ENCODE results near the gene TAS2R46. TPM values are rescaled to one million over a fixed set of nuclear protein-coding genes. Genes with fewer than 3 reads are reported as not detected.

TAS2R46 gene
- total and polyA plus RNA-seq, 2 experiments from 2014 or later, result 0.45 to 5.0 TPM

GRCh38 chr12:11092128-11092527 is 30.0 kb upstream of the TAS2R46 start, which contains the start of gene TAS2R43 (continued):
- TF ChIP-seq CREB1 (CRISPR knock-in tag; IDR thresholded peaks at IDR 0.05; ENCODE audit: low read depth) (no peak), ZNF331 (CRISPR knock-in tag; IDR thresholded peaks at IDR 0.05; ENCODE audit: low read depth) (no peak), NANOG (IDR thresholded peaks at IDR 0.05; ENCODE audit: borderline replicate concordance) (no peak)

DNA sequence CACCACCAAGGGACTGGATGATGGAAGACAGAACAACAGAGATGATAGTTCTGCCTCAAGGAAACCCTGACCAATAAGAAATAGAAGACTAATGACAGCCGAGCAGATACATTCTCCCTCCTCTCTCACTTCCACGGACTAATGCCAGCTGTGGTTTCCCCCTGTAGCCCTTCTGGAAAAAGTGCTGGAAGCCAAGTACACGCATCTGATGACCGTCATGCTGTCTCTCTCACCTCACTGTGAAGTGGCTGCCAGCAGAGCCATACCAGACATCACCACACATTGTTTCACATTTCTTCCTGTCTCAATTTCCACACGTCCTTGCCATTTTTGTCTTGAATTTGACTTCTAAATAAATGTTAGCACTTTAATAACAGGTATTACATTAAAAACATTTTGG is 27.2 kb upstream of the TAS2R46 start:
- no peak overlapping the region for H3K4me3 Mint-ChIP-seq
- Histone ChIP-seq H3K4me3 (no peak overlapping the region), H3K27me3 (ENCODE audit: insufficient read depth) (no peaks in the 10 kb centered on the region), H3K36me3 (ENCODE audit: insufficient read depth) (no peaks in the 10 kb centered on the region), H4K20me1 (replicated peaks; ENCODE audit: insufficient read depth) (no peaks in the 10 kb centered on the region), H3K79me2 (replicated peaks; ENCODE audit: insufficient read depth) (no peaks in the 10 kb centered on the region), H3K9me2 (ENCODE audit: insufficient read depth) (no peaks in the 10 kb centered on the region), H3K4me2 (no peak overlapping the region), H2AFZ (no peak overlapping the region), H3K27ac (ENCODE audit: low read depth) (no peak overlapping the region), H3F3A (replicated peaks; ENCODE audit: low read depth) (no peaks in the 10 kb centered on the region), H3K4me1 (ENCODE audit: insufficient read depth) (no peaks in the 10 kb centered on the region)
- DNase-seq (ENCODE audit: low spot score) (no peak), ATAC-seq (no peak)
- no peak for TF ChIP-seq STAT1 (IDR thresholded peaks at IDR 0.05; ENCODE audit: unreplicated experiment)
- TF ChIP-seq NANOG (IDR thresholded peaks at IDR 0.05; ENCODE audit: borderline replicate concordance), result no peak
- TF ChIP-seq, protein P1, sequence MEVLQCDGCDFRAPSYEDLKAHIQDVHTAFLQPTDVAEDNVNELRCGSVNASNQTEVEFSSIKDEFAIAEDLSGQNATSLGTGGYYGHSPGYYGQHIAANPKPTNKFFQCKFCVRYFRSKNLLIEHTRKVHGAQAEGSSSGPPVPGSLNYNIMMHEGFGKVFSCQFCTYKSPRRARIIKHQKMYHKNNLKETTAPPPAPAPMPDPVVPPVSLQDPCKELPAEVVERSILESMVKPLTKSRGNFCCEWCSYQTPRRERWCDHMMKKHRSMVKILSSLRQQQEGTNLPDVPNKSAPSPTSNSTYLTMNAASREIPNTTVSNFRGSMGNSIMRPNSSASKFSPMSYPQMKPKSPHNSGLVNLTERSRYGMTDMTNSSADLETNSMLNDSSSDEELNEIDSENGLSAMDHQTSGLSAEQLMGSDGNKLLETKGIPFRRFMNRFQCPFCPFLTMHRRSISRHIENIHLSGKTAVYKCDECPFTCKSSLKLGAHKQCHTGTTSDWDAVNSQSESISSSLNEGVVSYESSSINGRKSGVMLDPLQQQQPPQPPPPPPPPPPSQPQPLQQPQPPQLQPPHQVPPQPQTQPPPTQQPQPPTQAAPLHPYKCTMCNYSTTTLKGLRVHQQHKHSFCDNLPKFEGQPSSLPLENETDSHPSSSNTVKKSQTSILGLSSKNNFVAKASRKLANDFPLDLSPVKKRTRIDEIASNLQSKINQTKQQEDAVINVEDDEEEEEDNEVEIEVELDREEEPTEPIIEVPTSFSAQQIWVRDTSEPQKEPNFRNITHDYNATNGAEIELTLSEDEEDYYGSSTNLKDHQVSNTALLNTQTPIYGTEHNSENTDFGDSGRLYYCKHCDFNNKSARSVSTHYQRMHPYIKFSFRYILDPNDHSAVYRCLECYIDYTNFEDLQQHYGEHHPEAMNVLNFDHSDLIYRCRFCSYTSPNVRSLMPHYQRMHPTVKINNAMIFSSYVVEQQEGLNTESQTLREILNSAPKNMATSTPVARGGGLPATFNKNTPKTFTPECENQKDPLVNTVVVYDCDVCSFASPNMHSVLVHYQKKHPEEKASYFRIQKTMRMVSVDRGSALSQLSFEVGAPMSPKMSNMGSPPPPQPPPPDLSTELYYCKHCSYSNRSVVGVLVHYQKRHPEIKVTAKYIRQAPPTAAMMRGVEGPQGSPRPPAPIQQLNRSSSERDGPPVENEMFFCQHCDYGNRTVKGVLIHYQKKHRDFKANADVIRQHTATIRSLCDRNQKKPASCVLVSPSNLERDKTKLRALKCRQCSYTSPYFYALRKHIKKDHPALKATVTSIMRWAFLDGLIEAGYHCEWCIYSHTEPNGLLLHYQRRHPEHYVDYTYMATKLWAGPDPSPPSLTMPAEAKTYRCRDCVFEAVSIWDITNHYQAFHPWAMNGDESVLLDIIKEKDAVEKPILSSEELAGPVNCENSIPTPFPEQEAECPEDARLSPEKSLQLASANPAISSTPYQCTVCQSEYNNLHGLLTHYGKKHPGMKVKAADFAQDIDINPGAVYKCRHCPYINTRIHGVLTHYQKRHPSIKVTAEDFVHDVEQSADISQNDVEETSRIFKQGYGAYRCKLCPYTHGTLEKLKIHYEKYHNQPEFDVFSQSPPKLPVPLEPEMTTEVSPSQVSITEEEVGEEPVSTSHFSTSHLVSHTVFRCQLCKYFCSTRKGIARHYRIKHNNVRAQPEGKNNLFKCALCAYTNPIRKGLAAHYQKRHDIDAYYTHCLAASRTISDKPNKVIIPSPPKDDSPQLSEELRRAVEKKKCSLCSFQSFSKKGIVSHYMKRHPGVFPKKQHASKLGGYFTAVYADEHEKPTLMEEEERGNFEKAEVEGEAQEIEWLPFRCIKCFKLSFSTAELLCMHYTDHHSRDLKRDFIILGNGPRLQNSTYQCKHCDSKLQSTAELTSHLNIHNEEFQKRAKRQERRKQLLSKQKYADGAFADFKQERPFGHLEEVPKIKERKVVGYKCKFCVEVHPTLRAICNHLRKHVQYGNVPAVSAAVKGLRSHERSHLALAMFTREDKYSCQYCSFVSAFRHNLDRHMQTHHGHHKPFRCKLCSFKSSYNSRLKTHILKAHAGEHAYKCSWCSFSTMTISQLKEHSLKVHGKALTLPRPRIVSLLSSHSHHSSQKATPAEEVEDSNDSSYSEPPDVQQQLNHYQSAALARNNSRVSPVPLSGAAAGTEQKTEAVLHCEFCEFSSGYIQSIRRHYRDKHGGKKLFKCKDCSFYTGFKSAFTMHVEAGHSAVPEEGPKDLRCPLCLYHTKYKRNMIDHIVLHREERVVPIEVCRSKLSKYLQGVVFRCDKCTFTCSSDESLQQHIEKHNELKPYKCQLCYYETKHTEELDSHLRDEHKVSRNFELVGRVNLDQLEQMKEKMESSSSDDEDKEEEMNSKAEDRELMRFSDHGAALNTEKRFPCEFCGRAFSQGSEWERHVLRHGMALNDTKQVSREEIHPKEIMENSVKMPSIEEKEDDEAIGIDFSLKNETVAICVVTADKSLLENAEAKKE (CRISPR knock-in tag; IDR thresholded peaks at IDR 0.05), result no peak
- no peak for TF ChIP-seq ETS1 (IDR thresholded peaks at IDR 0.05)
- TF ChIP-seq, protein P2, sequence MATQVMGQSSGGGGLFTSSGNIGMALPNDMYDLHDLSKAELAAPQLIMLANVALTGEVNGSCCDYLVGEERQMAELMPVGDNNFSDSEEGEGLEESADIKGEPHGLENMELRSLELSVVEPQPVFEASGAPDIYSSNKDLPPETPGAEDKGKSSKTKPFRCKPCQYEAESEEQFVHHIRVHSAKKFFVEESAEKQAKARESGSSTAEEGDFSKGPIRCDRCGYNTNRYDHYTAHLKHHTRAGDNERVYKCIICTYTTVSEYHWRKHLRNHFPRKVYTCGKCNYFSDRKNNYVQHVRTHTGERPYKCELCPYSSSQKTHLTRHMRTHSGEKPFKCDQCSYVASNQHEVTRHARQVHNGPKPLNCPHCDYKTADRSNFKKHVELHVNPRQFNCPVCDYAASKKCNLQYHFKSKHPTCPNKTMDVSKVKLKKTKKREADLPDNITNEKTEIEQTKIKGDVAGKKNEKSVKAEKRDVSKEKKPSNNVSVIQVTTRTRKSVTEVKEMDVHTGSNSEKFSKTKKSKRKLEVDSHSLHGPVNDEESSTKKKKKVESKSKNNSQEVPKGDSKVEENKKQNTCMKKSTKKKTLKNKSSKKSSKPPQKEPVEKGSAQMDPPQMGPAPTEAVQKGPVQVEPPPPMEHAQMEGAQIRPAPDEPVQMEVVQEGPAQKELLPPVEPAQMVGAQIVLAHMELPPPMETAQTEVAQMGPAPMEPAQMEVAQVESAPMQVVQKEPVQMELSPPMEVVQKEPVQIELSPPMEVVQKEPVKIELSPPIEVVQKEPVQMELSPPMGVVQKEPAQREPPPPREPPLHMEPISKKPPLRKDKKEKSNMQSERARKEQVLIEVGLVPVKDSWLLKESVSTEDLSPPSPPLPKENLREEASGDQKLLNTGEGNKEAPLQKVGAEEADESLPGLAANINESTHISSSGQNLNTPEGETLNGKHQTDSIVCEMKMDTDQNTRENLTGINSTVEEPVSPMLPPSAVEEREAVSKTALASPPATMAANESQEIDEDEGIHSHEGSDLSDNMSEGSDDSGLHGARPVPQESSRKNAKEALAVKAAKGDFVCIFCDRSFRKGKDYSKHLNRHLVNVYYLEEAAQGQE (IDR thresholded peaks at IDR 0.05; ENCODE audit: unreplicated experiment), result no peak
- TF ChIP-seq EZH2 (IDR thresholded peaks at IDR 0.05; ENCODE audit: low read depth, unreplicated experiment), result no peak
- no peak for TF ChIP-seq CREB1 (CRISPR knock-in tag; IDR thresholded peaks at IDR 0.05; ENCODE audit: low read depth)
- no peak for TF ChIP-seq CTCF (conservative IDR thresholded peaks at IDR 0.05; ENCODE audit: low read depth in 2 of 2)
- no peak for TF ChIP-seq JUNB (IDR thresholded peaks at IDR 0.05; ENCODE audit: unreplicated experiment)
- TF ChIP-seq EZH2phosphoT487 (IDR thresholded peaks at IDR 0.05; ENCODE audit: unreplicated experiment), result no peak
- TF ChIP-seq ZNF114 (CRISPR knock-in tag; IDR thresholded peaks at IDR 0.05), result no peak
- no peak for TF ChIP-seq POLR2AphosphoS5 (IDR thresholded peaks at IDR 0.05; ENCODE audit: low read depth)
- H3K36me3 Mint-ChIP-seq (ENCODE audit: low read depth), result peaks cover 13% of the 10 kb centered on the region
- H3K27ac Mint-ChIP-seq, result no peak overlapping the region
- no peaks in the 10 kb centered on the region for H3K27me3 Mint-ChIP-seq (ENCODE audit: insufficient read depth, low read depth, poor library complexity)
- peaks cover 2% of the 10 kb centered on the region; the same call in 2 of the 3 replicates for H3K9me3 Mint-ChIP-seq
- H3K4me1 Mint-ChIP-seq, result no peaks in the 10 kb centered on the region
